NOMO-1 treated with dmso at 0.1 percent for 144 hours (cell line): Measurements from ENCODE around the gene CSPG4.
"Not testable (repeated sequence)": the region's sequence is repeated elsewhere in the genome, so short reads cannot be mapped to it uniquely, and the experiment has no call there.

Source experiments
- DNase-seq: peaks from one replicate; lab custom pipeline; 2025; ENCODE audit not compliant: unreplicated experiment; lab: John Stamatoyannopoulos, UW

Gene CSPG4, protein sequence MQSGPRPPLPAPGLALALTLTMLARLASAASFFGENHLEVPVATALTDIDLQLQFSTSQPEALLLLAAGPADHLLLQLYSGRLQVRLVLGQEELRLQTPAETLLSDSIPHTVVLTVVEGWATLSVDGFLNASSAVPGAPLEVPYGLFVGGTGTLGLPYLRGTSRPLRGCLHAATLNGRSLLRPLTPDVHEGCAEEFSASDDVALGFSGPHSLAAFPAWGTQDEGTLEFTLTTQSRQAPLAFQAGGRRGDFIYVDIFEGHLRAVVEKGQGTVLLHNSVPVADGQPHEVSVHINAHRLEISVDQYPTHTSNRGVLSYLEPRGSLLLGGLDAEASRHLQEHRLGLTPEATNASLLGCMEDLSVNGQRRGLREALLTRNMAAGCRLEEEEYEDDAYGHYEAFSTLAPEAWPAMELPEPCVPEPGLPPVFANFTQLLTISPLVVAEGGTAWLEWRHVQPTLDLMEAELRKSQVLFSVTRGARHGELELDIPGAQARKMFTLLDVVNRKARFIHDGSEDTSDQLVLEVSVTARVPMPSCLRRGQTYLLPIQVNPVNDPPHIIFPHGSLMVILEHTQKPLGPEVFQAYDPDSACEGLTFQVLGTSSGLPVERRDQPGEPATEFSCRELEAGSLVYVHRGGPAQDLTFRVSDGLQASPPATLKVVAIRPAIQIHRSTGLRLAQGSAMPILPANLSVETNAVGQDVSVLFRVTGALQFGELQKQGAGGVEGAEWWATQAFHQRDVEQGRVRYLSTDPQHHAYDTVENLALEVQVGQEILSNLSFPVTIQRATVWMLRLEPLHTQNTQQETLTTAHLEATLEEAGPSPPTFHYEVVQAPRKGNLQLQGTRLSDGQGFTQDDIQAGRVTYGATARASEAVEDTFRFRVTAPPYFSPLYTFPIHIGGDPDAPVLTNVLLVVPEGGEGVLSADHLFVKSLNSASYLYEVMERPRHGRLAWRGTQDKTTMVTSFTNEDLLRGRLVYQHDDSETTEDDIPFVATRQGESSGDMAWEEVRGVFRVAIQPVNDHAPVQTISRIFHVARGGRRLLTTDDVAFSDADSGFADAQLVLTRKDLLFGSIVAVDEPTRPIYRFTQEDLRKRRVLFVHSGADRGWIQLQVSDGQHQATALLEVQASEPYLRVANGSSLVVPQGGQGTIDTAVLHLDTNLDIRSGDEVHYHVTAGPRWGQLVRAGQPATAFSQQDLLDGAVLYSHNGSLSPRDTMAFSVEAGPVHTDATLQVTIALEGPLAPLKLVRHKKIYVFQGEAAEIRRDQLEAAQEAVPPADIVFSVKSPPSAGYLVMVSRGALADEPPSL (N-terminal part only)

DNA sequence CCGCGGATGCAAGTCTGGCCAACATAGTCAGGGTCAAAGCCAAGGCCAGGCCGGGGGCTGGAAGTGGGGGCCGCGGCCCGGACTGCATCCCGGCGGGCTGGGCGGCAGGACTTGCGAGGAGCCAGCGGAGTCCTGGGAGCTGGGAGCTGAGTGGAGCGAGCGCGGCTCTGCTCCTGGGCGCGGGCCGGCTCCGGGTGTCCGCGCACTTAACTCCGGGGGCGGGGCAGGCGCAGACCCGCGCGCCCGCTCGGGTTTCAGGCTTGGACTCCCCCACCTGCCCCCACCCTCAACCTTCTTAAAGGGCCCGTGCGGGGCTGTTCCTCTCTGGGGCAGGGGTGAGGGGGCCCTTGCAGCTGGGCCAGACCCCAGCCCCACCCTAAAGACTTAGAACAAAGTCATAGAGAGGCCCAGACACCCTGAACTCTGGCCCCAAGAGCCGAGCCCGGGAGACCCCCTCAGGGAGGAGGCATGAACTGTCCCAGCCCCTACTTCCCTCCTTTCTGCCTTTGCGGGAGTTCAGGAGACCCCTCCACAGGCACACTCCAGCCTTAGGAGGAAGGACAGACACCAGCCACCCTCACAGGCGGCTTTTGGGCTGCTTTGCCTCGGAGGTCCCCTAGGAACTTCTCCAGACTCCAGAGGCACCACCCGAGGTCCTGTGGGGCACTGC lies at the start of gene CSPG4:
TSS of gene CSPG4 (minus strand) at position 181 of the 670 bp plus-strand sequence. CDS start at position 88, 93 bp downstream.
- DNase-seq: no peak

DNA sequence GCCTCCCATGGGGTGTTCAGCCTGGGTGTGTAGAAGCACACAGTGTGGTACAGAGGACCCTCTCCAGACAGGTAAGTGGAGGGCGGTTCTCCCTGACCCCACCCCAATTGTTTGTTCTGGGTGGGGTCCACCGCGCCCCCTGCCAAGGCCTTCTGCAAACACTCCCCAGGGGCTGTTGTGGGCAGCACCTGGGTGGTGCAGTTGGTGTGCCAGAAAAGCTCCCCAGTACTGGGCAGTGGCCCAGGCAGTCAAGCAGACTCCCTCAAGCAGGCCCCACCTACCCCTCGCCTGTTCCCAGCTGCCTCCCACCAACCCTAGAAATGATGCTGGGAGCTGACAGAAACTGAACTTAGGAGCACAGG lies 49.7 kb upstream of the CSPG4 start:
- DNase-seq: not testable (repeated sequence)

DNA sequence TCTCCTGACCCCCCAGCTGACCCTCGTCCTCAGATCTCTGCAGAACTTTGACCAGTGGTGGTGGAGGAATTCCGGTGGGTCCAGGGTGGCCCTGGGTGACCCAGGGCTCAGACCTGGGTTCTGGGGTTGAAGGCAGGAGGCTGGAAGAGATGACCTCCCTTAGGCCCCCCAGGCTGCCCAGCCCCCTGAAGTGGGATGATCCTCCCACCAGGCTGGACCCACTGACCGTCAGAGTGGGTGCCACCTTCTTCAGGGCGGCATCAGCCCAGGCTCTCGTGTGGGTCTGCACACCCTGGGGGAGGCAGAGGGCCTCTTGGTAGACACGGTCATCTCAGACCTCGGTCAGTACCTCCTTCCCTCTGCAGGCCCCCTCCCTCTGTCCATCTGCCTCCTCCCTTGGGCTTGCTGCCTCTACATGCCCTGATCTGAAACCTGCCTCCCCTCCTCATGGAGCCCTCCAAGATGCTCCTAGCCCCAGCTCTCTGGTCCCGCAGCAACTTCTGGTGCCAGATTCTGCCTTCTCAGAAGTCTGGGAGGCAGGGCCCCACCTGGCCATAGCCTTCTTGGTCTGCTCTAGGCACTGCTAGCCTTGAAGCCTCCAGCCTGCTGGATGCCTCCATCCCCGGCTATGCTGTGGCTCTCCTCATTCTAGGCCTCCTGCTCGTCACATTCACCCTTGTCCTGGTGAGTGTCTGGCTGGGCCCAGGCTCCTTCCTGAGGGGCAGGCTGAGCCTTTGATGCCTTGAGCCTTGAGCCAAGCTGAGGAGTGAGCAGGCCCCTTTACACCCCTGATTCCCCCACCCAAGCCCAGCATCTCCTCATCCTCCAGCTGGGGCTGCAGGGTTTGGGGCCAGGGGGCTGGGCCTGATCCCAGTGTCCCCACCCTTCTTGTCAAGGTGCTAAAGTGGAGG lies 49.1 kb upstream of the CSPG4 start:
- DNase-seq: no peak

DNA sequence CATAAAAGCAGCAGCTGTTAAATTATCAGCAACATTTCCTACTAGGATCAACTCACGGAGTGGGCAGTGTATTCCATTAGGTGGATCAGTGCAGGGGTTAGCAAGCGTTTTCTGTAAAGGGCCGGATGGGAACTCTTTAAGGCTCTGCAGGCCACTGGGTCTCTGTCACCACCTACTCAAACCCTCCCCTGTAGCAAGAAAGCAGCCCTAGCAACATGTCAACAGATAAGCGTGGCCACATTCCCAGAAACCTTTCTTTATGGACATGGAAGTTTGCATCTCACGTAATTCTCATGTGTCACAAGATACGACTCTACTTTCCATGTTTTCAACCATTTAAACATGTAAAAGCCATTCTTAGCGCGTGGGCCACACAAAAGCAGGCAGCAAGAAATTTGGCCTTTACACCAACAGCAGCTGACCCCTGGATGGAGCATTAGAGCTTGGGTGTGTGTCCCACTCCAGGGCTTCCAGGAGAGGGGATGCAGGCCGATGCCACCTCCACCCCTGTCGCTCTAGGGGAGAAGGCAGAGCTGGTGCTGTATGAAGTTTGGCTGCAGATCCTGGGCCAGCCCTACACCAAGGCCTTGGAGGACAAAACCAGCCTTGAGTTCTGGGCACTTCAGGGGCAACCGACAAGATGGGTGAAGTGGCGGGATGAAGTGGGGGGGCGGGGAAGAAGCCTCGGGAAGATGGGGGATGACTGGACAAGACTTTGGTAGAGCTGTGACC lies 48.2 kb upstream of the CSPG4 start:
- DNase-seq: no peak

DNA sequence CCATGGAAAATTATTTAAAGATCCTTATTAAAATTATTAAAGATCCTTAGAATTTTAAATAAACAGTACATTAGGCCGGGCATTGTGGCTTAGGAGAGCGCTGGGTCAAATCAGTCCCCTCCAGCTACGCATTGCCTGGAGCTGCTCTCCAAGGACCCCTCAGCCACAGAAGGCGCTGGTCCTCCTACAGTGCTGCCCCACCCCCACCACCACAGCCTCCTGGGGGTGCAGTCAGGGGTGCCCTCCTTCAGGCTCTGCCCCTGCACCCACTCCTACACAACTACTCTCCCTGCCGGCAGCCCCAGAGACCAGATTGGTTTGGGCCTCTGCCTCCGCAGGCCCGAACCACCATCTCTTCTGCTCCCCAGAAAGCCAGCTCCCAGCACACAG lies 47.5 kb upstream of the CSPG4 start:
- DNase-seq: not testable (repeated sequence)

DNA sequence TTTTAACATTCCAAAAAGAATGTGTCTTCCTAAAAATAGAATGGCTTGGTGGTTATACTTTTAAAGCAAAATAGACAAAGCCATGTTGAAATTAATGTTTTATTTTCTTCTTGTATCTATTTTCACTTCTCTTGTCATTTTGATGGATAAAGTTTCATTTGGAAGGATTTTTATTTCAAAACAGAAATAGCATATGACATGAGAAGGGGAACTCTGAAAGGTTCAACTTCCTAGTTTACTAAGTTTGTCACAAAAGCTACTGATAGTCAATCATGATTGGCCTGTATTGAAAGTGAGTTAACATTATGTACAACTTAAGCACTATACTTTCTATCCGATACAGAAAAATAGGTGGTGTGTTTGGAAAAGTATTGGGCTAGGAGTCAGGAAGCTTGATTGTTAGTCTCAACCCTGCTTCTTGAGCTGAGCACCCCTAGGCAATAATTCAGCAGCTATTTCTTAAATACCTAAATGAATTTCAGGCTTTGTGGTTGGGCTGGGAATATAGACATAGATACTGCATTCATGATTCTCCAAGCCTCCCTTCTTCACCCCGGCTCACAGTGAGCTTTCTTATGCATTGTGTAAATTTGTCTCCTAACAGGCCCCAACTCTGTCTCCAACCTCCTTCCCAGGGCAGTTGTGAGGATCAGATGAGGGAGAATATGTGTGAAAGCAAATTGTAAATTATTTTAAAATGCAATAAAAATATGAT lies 46.9 kb upstream of the CSPG4 start:
- no peak for DNase-seq

DNA sequence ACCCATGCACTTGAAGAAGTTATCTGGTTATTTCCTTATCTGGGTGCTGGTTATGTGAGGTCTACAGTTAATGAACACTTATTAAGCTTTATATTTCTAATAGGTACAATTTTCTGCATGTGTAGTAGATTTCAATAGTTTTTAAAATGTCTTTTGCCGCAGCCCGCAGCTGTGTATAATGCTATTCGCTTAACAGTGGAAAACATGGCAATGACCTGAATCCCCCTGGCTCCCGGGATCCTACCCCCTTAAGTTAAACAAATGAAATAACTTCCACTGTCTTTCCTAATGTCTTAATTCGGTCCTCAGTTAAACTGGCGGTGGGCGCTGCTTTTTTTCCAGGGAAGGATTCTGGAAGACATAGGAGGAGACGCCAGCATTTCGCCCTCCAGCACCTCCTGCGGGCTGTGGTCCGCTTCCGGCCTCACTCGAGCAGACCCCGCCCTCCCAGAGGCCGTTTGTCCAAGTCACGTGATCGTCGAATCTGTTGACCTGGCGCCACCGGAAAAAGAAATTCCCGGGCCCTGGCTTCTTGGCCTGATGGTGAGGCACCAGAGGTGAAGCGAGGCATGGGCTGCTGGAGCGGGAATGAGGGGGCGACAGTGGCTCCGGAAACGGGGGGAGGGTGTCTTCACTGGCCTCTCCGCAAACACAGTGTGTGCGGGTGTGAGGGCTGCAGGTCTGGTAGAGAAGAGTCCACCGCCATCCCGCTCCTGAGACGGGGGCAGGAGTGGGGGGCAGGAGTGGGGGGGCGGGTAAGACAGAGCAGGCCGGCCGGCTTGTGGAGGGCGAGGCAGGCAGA lies 45.6 kb upstream of the CSPG4 start:
- peak; percentile 84 for DNase-seq

DNA sequence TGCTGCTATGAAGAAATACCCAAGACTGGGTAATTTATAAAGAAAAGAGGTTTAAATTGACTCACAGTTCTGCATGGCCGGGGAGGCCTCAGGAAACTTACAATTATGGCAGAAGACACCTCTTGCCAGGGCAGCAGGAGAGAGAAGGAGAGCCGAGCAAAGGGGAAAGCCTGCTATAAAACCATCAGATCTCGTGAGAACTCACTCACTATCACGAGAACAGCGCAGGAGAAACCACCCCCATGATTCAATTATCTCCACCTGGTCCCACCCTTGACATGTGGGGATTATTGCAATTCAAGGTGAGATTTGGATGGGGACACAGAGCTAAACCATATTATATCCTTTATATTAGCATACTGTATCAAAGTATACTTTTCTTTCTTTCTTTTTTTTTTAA lies 42.2 kb upstream of the CSPG4 start:
- DNase-seq: not testable (repeated sequence)

DNA sequence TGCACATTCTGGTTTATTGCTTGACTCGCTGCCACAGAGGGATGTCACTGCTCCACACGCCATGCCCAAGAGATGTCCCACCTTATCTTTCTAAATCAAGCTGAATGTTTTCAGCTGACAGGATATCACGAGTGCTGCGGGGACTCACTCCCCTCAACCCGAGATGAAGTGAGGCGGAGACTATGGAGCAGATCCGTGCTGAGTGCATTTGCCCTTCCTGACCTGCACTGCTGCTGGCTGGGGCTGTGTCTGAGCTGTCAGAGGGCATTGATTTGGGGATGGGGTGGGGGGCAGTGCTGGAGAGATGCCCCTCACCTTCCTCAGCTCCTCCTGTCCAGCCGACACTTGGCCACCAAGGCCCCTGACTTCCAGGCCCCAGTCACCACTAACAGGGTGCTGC lies 40.5 kb upstream of the CSPG4 start:
- DNase-seq: no peak

DNA sequence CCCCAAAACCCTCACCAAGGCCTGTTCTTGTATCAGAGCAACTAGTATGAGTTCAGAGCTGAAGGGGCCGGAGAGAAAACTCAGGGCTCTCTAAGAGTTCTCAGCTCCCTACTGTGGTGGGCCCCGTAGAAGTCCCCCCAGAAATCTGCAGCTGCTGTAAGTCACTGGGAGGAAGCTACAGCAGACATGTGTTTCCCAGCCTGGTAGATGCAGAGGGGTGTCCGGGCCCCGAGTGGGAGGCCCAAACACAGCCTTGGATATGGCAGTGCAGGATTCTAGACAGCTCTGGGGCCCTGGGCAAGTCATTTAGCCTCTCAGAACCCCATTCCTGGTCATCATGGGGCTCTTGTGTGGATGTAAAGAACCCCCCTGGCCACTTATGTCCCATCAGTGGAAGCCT lies 39.2 kb upstream of the CSPG4 start:
- no peak for DNase-seq

DNA sequence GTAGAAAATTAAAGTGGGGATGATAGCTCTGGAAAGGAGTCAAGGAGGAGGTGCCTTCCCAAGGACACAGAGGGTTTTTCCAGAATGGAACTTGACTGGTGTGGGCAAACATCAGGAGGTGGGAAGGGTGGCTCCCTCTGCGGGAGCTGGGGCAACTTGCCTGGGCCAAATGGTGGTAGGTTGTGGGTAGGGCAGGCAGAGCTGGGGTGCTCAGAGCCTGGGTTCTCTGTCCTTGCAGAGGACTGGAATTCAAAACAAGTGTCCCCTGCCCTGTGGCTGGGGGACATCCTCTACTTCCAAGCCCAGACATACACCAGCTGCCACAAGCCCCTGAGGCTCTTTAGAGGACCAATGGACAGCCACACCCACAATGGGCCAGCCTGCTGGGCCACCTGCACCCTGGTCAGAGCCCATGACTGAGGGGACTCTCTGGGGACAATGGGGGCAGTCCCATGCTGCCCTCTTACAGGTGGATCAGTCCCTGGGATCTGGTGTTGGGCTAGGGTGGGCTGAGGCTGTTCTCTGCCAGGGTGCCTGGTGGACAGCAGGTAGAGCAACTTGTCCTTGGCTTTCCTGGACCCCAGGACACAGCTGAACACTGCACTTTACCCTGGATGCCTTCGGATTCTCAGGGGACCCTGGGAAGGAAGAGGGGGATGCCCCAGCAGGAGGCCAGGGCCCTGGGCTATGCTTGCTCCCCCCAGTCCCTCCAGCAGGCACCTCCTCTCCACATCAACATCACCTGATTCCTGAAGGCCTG lies 38.6 kb upstream of the CSPG4 start:
- DNase-seq: no peak

DNA sequence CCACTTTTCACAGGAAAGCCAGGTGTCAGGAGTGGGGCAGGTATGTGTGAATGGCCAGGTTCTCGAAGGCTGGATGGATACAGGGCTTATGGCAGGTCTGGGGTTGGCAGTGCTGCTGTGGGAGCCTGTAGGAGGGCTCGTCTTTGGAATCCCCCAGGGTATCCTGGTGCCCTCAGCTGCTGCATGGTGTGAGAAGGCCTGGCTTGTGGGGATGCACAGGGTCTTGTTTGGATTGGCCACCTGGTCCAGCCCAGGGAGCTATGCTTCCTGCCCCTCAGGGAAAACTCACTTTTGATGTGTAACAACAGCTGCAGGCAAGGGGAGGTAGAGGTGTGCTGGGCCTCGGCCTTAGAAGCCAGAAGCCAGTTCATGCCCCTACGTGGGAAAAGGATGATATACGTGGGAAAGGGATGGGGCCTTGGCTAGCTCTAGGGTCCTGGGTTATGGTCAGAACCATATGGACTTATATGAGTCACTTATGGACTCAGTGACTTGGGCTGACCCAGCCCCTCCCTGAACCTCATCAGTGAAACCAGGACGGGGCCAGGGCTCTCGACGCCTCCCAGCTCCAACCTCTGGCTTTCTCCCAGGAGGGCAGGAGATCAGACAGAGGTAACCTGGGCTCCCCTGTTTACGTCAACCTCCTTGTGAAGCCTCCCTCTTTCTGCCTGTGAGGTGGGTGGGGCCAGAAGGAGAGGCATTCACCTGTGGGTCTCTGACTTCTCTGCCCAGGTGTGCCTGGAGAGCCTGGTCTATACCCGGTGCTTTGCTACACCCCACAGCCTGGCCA lies 37.8 kb upstream of the CSPG4 start:
- DNase-seq: no peak

DNA sequence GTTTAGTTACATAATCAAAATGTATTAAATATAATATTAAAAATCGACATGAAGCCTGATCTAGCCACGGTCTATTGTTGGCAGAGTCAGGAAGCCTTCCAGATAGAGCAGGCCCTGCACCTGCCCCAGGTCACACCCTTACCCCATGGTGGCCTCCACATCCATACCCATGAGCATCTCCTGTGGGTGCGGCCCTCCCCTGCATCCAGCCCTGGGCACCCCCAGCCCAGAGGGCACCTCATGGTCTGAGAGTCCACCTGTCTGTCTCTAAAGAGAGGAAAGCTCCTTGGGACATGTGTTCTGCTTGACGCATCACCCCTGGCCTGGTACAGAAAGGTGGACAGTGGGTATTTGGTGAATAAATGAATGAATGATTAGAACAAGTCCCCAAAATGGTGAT lies 37.2 kb upstream of the CSPG4 start:
- no peak for DNase-seq

DNA sequence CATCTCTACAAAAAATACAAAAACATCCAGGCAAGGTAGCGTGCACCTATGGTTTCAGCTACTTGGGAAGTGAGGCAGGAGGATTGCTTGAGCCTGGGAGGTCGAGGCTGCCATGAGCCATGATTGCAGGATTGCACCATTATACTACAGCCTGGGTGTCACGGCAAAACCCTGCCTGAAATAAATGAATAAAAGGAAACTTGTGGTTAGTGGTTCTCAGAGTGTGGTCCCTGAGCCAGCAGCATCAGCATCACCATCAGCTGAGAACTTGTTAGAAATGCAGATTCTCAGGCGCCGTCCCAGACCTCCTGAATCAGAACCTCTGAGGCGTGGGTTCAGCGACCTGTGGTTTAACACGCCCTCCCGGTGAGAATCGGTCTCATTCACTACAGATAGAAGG lies 36.2 kb upstream of the CSPG4 start:
- DNase-seq: not testable (repeated sequence)

DNA sequence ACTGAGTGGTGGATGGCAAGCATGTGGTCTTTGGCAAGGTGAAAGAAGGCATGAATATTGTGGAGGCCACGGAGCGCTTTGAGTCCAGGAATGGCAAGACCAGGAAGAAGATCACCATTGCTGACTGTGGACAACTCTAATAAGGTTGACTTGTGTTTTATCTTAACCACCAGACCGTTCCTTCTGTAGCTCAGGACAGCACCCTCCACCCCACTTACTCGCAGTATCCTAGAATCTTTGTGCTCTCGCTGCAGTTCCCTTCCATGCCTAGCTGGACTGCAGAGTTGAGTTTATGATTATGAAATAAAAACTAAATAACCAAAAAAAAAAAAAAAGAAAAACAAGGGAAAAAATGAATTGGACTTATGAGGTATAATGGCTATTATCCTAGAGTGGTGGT lies 34.5 kb upstream of the CSPG4 start:
- DNase-seq: not testable (repeated sequence)

DNA sequence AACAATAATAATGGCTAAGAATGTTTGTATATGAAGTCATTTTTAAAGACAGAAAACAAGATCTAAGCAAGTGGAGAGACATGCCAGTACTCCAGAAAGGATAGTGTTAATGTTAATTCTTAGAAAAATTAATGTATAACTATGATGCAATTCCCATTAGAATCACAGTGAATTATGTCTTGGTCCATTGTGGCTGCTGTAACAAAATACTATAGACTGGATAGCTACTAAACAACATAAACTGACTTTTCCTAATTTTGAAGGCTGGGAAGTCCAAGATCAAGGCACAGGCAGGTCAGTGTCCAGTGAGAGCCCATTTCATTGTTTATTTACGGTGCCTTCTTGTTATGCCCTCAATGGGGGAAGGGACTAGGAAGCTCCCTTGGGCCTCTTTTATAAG lies 32.7 kb upstream of the CSPG4 start:
- no peak for DNase-seq
